Thyroid gland (tissue), 4 donors: ENCODE results near the gene BTBD16.

Experiments
- POLR2A ChIP-seq, 2 donors: fragments of 450-650 bp; IDR thresholded peaks; one replicate each; pipeline ENCODE4 v1.6.1; 2017; ENCODE audit warnings: antibody characterized with exemption in 2 of 2, mild to moderate bottlenecking in 2 of 2, moderate library complexity in 1 of 2
- TF ChIP-seq, protein P1 (sequence below), 6 experiments: fragments of 200-600 bp in 3 of 6; fragments of 450-650 bp in 3 of 6; sonication (generic) in 3 of 6; IDR thresholded peaks; one replicate each; pipeline ENCODE4 v1.5.1; 2016 to 2019; ENCODE audit warnings: antibody characterized with exemption in 6 of 6, mild to moderate bottlenecking in 2 of 6, inconsistent platforms in 1 of 6, moderate library complexity in 1 of 6

DNA sequence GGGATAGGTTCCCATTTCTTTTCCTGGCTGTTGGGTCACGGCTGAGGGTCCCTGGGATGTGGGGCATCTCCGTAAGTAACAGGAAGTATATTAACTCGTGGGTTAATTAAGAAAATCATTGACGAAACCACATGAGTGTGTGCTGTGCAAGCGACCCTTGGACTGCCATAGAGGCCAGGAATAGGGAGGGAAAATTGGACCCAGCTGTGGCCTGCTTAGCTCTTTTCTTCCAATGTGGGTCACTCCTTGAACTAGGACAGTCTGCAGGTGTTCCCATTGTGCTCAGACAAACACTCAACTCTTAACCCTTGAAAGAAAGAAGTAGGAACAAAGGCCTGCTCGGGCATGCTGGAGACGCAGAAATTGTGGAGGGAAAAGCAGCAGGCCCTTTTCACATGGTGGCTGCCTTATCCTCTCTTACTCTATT, 77.9 kb downstream of the BTBD16 start:
- TF ChIP-seq, protein P1, sequence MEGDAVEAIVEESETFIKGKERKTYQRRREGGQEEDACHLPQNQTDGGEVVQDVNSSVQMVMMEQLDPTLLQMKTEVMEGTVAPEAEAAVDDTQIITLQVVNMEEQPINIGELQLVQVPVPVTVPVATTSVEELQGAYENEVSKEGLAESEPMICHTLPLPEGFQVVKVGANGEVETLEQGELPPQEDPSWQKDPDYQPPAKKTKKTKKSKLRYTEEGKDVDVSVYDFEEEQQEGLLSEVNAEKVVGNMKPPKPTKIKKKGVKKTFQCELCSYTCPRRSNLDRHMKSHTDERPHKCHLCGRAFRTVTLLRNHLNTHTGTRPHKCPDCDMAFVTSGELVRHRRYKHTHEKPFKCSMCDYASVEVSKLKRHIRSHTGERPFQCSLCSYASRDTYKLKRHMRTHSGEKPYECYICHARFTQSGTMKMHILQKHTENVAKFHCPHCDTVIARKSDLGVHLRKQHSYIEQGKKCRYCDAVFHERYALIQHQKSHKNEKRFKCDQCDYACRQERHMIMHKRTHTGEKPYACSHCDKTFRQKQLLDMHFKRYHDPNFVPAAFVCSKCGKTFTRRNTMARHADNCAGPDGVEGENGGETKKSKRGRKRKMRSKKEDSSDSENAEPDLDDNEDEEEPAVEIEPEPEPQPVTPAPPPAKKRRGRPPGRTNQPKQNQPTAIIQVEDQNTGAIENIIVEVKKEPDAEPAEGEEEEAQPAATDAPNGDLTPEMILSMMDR (IDR thresholded peaks at IDR 0.05) = no peak
- no peak for TF ChIP-seq POLR2A (IDR thresholded peaks at IDR 0.05)
